Testis (tissue), 5 donors: ENCODE data around the gene FBXO21. TPM values are rescaled to one million over a fixed set of nuclear protein-coding genes. Genes with fewer than 3 reads are reported as not detected.

Experiments
- DNase-seq: peaks from one replicate; pipeline ENCODE4 v3.0.0-alpha.2; 2019
- H3K27ac ChIP-seq, 2 donors: fragments of 200-600 bp; sonication (generic); one replicate each; pipeline ENCODE4 v1.5.1; 2019
- H3K27me3 ChIP-seq: fragments of 200-600 bp; sonication (generic); one replicate; pipeline ENCODE4 v1.5.1; 2019
- H3K36me3 ChIP-seq: fragments of 200-600 bp; sonication (generic); one replicate; pipeline ENCODE4 v1.5.1; 2017; ENCODE audit warnings: low read depth; ENCODE audit errors: missing control alignments
- H3K4me1 ChIP-seq: fragments of 200-600 bp; sonication (generic); one replicate; pipeline ENCODE4 v1.5.1; 2019
- H3K4me3 ChIP-seq, 2 donors: fragments of 200-600 bp; sonication (generic); one replicate each; pipeline ENCODE4 v1.5.1; 2017 to 2019
- H3K9me3 ChIP-seq: fragments of 200-600 bp; sonication (generic); one replicate; pipeline ENCODE4 v1.5.1; 2017
- CTCF ChIP-seq, 3 experiments: fragments of 450-650 bp in 2 of 3; fragments of 200-600 bp in 1 of 3; sonication (generic) in 1 of 3; IDR thresholded peaks; one replicate each; pipeline ENCODE4 v1.5.1; 2016 to 2019; ENCODE audit warnings: antibody characterized with exemption in 3 of 3, mild to moderate bottlenecking in 2 of 3, moderate library complexity in 1 of 3
- POLR2A ChIP-seq: fragments of 450-650 bp; IDR thresholded peaks from one replicate; pipeline ENCODE4 v1.6.1; 2017; ENCODE audit warnings: antibody characterized with exemption, mild to moderate bottlenecking, moderate library complexity
- WGBS, 2 donors: methylation state at CpG; one replicate each; pipeline ENCODE4 v1.1.5; 2018; 5-methylcytosine and 5-hydroxymethylcytosine counted together
- intact Hi-C: fragments of 100-400 bp; cut with DNase I; formaldehyde crosslinking; loops from one replicate; pipeline ENCODE4 v1.15.1; 2023; ENCODE audit warnings: low total_unique reads
- long read RNA-seq, 2 donors: transcript quantifications; one replicate each; lab custom pipeline, GENCODE V29; 2026
- polyA plus RNA-seq: library from polyadenylated mRNA; stranded (reverse); fragments of 350-450 nt; fragmentation: Illumina TruSeq; extraction: RNeasy Lipid Tissue Mini Kit (QIAGEN cat#74804); gene quantifications from one replicate; pipeline ENCODE4 v1.2.3, GENCODE V29; 2014; ENCODE audit warnings: low read depth, low replicate concordance; ENCODE audit not compliant: insufficient read depth
- total RNA-seq, 2 donors: library from RNA; depleted of rRNA; stranded (reverse); fragments of >200 nt; gene quantifications; one replicate each; pipeline ENCODE4 v1.2.3, GENCODE V29; 2016

FBXO21 gene
- 100 to 1,000 TPM; 290 to 519 TPM for total RNA-seq
- polyA plus RNA-seq: 101 TPM
- long read RNA-seq, donor 1, full-length matches to known transcripts: 16 of 47 reads
- long read RNA-seq, donor 1, partial matches to known transcripts: 31 of 47 reads
- long read RNA-seq, donor 1, other reads (novel, unspliced or antisense): 0 of 47 reads
- long read RNA-seq, donor 2, full-length matches to known transcripts: 21 of 28 reads
- long read RNA-seq, donor 2, partial matches to known transcripts: 7 of 28 reads
- long read RNA-seq, donor 2, other reads (novel, unspliced or antisense): 0 of 28 reads

GRCh38 chr12:117190210-117190781 lies at the start of gene FBXO21:
Gene FBXO21, minus strand, starts transcription at chr12:117190470. Its CDS starts 14 bp downstream, at chr12:117190456.
- peak; percentile 95 for DNase-seq
- peaks cover 3% of the 10 kb centered on the region for H3K4me1 ChIP-seq
- no peaks in the 10 kb centered on the region for H3K27me3 ChIP-seq
- H3K36me3 ChIP-seq: no peaks in the 10 kb centered on the region
- H3K9me3 ChIP-seq: no peaks in the 10 kb centered on the region
- WGBS, 2 donors: 1 to 2% methylated on average over 13 to 59 of the region's 59 CpGs
- peak within 1 kb of the TSS; percentile 88 to 95 for H3K4me3 ChIP-seq
- intact Hi-C loops: no loop called here
- peak within 1 kb of the TSS; percentile 96 to 97 for H3K27ac ChIP-seq
- TF ChIP-seq CTCF (IDR thresholded peaks at IDR 0.05) (no peak), POLR2A (peak; percentile 84)

GRCh38 chr12:117236456-117237001 lies 46.3 kb upstream of the FBXO21 start:
- DNase-seq: peak; percentile 94
- intact Hi-C loops: no loop called here
- H3K27ac ChIP-seq: no peak overlapping the region
- H3K9me3 ChIP-seq: no peaks in the 10 kb centered on the region
- WGBS, 2 donors: 20 to 27% methylated on average over 11 to 13 of the region's 13 CpGs
- no peaks in the 10 kb centered on the region for H3K4me1 ChIP-seq
- H3K4me3 ChIP-seq: no peak overlapping the region
- H3K27me3 ChIP-seq: no peaks in the 10 kb centered on the region
- peak; percentile 48 to 87 (median 48) for TF ChIP-seq CTCF (IDR thresholded peaks at IDR 0.05)
- TF ChIP-seq POLR2A: no peak
- no peaks in the 10 kb centered on the region for H3K36me3 ChIP-seq

- Histone ChIP-seq H3K27ac (no peak overlapping the region), H3K27me3 (no peaks in the 10 kb centered on the region), H3K4me1 (no peaks in the 10 kb centered on the region), H3K9me3 (no peaks in the 10 kb centered on the region), H3K36me3 (no peaks in the 10 kb centered on the region), H3K4me3 (no peak overlapping the region)
- no peak for DNase-seq
- intact Hi-C loops: no loop called here
- TF ChIP-seq POLR2A: no peak
- no peak for TF ChIP-seq CTCF (IDR thresholded peaks at IDR 0.05)
- WGBS, 2 donors: 62 to 64% methylated on average over 2 of the region's 2 CpGs
Measured at GRCh38 chr12:117235261-117235660, 45.0 kb upstream of the FBXO21 start.

- WGBS, 2 donors: 86 to 92% methylated on average over 14 to 15 of the region's 15 CpGs
- intact Hi-C loops: no loop called here
Measured at GRCh38 chr12:117234441-117234840, 44.2 kb upstream of the FBXO21 start.

More at GRCh38 chr12:117234441-117234840, 44.2 kb upstream of the FBXO21 start:
- no peak for DNase-seq
- H3K4me1 ChIP-seq: no peaks in the 10 kb centered on the region
- TF ChIP-seq CTCF (IDR thresholded peaks at IDR 0.05) (no peak), POLR2A (no peak)
- H3K27ac ChIP-seq: no peak overlapping the region
- no peak overlapping the region for H3K4me3 ChIP-seq
- H3K9me3 ChIP-seq: no peaks in the 10 kb centered on the region
- no peaks in the 10 kb centered on the region for H3K36me3 ChIP-seq
- H3K27me3 ChIP-seq: no peaks in the 10 kb centered on the region
